HT-29 (cell line): ENCODE results near the gene KIAA1549. TPM values are rescaled to one million over a fixed set of nuclear protein-coding genes. Genes with fewer than 3 reads are reported as not detected.

ENCODE experiments used
- DNase-seq: peaks from one replicate; pipeline ENCODE4 v3.0.0-alpha.2; 2015; ENCODE audit warnings: low spot score
- total RNA-seq: library from RNA; depleted of rRNA; stranded (reverse); fragments of >200 nt; shearing (Covaris generic); gene quantifications from 2 replicates; pipeline ENCODE4 v1.2.3, GENCODE V29; 2014

Gene KIAA1549
- total RNA-seq, 1 experiment from 2014 or later, result 0.38 TPM

DNA sequence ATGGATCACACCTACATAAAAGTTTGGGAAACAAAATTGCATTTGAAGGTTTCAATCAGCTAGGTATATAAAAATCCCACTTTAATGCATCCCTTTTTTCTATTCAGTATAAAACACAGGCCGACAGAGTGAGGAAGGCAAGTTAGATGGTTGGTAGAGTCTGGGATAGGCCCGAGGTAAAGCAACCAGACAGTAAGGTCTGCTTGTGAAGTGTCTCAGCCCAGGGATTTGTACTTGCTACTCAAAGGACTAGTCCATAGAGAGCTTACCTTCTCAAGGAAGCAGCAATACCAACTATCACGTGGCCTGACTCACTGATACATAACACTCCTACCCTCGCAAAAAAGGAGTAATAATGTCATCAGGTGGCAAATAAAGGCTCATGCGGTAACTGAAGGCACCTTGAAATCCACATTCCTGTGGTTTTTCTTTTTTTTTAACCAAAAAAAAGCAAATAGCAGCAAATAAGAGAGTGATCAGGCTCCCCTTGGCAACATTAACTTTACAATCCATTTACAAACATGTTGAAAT lies 127.0 kb downstream of the KIAA1549 start:
- DNase-seq, result no peak

DNA sequence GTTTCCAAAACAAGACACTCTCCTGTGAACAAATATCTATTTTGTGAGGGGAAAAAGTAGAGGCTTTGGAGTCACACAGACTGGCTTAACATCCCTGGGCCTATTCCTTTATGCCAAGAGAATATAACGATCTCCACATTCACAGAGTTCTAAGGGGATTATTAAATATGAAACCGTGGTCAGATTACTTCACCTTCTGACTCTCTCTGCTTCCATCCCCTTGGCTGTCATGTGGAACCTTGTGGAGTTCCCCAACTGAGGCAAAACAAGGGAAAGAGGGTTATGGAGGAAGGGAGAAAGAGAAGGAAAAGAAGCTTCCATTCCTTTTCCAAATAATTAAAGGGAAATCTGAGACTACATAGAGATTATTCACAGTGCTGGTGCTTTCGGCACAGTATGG lies 127.7 kb downstream of the KIAA1549 start:
- DNase-seq, result no peak

DNA sequence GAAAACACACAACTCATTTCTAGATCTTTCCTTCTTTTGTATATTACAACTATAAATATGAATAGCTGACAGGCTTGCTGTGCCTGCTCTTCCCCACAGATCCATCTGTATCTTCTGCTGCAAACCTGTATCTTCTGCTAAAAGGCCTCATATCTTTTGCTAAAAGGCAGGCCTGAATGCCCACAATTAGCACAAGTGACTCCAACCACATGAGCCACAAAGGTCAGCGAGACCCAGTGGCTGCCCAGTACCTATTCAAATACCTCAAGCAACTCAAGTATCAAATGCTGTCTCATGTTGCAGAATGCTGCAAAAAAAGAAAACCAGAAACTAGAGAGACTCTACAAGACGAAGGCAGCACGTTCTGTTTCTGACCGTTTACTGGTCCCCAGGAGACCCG lies 128.7 kb downstream of the KIAA1549 start:
- DNase-seq, result no peak

DNA sequence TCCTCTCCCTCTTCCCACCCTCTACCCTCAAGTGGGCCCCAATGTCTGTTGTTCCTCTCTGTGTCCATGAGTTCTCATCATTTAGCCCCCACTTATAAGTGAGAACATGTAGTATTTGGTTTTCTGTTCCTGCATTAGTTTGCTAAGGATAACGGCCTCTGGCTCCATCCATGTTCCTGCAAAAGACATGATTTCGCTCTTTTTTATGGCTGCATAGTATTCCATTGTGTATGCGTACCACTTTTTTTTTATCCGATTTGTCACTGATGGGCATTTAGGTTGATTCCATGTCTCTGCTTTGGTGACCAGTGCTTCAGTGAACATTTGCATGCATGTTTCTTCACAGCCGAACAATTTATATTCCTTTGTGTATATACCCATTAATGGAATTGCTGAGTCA lies 131.5 kb downstream of the KIAA1549 start:
- no peak for DNase-seq

DNA sequence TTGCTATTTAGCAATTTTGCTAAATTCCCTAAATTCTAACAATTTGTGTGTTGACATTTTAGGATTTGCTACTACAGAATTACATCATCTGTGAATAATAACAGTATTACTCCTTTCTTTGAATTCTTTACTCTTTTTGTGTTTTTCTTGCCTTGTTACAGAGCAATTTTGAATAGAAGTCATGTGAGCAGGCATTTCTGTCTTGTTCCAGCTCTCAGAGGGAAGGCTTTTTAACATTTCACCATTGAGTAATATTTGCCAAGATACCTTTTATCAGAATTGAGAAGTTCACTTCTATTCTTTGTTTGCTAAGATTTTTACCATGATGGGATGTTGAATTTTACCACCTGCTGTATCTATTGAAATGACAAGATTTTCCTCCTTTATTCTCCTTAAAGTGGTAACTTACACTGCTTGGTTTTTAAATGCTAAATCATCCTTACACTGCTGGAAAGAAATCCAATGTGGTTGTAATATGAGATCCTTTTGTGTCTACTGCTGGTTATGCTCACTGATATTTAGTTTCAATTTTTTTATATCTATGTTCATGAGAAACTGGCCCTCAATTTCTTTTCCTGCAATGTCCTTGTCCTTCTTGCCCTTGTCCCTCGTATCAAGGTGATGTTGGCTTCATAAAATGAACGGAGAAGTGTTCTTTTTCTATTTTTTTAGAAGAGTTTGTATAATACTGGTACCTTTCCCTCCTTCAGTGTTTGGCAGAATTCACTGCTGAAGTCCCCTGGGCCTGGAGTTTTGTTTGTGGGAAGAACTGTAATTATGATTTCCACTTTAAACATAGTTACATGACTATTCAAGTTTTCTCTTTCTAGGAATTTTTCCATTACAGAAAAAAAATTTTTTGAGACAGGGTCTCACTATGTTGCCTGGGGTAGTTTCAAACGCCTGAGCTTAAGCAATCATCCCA lies 132.9 kb downstream of the KIAA1549 start:
- DNase-seq, result no peak

DNA sequence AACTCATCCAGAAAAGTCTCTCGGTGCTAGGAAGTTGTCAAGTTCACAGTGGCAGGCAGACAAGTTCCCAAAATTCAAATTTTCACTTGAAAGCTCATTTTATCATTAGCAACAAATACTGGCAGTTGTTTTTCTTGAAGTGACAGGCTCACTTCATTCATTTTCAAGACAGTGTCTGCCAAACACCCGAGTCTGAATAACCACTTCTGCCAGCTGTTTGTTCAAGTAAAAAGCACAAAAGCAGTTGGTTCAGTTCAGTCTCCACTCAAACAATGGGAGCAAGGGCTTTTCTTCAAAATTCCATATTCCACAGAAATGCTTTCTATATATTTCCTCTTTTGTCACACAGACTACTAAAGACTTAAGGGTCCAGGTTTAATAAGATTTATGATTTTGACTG lies 135.5 kb downstream of the KIAA1549 start:
- no peak for DNase-seq

DNA sequence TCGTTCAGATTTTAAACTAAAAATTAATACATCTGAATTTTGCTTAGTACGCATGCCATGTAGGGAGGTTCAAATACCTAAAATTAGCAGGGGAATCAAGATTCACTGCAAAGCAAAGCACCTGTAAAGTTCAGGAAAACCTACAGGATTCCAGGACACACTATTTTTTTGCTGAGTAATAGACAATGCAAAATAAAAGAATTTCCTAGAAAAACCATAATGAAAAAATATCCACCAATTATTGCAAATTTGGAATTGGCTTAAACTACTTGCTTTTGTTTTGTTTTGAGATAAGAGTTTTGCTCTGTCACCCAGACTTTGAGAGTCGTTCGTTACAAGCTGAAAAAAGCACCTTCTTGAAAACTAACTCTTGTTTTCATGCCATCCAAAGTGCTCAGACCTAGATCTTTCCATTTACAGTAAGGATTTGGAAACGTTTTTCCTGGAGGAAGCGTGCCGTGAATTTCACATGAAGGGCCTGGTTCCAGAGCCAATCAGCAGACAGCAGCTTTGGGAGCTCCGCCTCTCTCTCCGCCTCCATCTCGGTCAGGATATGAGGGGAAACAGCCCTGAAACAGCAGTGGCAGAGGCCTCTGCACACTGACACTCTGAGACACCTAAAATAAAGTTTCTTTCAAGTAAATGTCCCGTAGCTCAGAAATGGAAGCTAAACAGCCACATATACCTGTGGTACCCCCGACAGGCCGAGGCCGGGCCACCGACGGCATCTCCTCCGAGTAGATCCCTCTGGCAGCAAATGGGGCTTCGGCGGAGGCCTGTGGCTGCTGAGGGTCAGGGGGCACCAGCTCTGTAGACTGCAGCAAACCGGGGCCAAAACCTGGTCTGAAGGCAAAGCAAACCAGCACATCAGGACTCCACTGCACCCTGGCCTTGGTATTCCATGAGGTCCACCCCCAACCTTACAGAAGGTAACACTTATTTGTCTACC lies 137.3 kb downstream of the KIAA1549 start:
- DNase-seq, result no peak

DNA sequence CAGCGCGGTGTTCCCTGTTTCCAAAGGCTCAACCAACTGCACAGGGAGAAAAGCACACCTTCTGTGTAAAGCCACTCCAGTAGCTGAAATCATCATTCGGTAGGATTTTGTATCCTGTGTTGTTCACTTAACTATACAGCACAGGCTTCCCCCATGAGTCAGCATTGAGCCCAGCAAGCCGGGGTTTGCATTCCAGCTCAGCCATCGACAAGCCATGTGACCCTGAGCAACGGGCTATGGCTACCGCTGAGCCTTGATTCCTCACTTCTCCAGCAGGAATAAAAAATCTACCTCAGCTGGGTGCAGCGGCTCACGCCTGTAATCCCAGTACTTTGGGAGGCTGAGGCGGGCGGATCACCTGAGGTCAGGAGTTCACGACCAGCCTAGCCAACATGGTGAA lies 139.1 kb downstream of the KIAA1549 start:
- no peak for DNase-seq

DNA sequence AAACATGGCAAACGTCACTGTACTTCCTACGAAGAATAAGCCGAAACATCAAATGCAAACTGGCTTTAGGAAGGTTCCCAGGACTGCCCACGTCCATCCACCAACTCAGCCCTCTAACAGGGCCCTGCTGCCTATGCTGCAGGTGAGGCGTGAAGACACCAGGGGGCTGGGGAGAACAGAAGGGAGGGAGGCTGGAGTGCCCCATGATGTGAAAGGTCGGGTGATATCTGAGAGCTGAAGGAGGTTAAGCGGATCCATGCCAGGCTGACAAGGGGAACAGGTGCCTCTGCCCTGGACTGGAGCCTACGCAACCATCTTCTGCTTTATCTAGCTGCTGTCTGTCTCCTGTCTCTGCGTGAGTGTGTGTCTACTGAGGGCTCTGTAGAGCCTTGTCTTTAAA lies 143.0 kb downstream of the KIAA1549 start:
- DNase-seq, result no peak

DNA sequence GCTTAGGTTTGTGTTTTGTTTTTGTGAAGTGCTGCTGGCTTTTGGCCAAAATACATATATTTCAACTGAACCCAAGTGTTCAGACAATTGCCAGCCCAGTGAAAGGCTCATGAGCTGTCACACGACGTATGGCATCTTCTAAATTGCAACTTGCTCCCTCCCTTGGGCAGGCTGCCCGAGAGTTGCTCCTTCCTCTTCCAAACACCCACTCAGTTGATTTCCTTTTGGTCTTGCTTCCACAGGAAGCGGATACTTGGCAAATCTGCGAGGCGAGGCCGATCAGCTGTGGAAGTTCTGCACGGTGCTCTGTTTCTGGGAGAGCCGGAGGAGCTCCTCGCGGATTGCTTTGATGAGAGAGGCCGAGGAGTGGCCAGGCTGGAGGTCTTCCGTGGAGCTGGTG lies 143.6 kb downstream of the KIAA1549 start:
- DNase-seq, result no peak

DNA sequence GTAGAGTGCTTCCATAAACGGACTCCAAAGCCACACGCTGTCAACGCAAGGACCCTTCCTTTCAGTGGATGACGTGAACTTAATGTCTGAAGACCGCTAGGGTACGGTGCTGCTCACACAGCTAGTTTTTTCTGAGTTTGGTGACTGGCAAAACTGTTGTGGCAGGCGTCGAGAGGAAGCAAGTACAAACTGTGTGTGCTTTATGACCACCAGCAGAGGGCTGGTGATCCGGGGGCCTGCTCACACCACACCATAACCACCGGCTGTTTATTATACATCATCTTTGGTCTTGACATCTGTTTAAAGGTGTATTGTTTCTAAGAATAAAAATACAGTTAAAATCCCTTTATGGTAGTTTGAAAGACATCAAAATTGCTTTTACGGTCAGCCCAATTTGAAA lies 146.1 kb downstream of the KIAA1549 start:
- no peak for DNase-seq

DNA sequence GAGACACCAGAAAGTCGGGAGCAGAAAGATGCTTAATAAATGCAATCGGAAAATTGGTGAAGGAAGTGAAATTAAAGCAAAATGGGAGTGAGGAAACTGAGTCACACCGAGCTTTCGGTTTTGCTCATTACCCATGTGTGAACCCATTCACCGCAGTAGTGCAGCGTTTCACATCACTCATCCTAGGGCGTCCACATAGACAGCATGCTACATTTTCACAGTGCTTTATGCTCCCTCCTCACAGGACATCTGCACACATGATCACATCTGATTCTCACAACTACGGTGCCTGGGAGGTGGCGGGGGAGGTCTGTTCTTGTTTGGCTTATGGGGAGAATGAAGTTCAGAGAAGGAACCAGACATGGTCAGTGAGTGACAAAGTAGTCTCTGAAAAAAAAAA lies 146.6 kb downstream of the KIAA1549 start:
- DNase-seq, result no peak

DNA sequence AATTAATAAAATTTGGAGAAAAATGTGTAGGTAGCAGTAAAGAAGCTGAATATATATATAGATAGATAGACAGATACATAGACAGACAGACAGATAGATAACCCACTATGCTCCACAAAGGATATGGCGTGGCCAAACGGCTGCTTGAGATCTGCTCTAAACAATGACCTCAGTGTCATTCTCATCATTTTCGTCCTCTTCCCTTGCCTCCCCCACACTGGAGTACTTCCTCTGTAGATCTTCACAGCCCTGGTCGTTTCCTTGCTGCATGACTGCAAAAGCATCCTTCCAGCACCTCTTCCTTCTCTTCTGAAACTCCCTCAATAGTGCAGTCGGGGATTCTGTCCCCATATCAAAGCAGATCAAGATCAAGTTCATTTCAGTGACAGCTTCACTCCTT lies 147.6 kb downstream of the KIAA1549 start:
- DNase-seq, result no peak

DNA sequence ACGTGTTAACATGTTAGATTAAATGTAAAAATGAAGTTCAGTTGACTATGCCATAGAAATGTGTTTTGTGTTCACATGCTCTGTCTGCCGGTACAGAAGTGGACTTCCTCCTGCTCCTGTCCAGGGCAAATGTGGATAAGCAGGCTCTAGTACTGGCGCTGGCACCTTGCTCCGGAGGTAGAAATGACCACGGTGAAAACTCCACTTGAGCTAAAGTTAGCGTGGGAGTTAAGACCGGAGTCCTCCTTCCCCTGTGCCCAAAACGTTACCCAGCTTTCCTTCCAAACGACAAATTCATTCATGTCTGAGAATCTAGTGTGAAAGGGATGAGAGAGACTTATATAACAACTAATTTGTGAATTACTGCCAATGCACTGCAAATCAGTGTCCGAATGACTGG lies 148.2 kb downstream of the KIAA1549 start:
- no peak for DNase-seq

DNA sequence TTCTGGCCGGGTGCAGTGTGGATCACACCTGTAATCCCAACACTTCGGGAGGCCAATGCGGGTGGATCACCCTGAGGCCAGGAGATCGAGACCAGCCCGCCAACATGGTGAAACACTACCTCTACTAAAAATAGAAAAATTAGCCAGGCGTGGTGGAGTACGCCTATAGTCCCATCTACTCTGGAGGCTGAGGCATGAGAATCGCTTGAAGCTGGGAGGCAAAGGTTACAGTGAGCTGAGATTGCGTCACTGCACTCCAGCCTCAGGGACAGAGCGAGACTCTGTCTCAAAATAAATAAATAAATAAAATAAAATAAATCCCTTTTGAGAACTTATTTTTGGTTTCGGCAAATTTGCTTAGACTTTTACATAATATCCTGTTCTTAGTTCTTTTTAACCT lies 151.9 kb downstream of the KIAA1549 start:
- no peak for DNase-seq

DNA sequence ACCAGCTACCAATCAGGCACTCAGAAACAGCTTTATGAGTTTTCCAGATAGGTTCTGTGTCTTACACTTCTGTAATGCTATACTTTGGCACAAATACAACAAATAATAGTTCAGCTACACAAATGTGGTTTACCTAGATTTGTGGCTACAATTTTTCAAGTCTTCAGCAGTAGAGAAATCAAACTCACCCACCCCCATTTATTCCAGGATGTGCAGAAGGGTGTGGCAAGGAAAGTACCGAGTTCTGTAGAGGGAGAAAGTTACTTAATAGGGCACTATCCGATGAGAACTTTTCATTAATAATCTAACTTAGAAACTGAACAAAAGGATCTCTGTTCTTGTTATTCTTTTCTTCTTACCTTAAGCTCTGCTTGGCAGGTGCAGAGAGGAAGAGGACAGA lies 152.9 kb downstream of the KIAA1549 start:
- DNase-seq, result no peak

DNA sequence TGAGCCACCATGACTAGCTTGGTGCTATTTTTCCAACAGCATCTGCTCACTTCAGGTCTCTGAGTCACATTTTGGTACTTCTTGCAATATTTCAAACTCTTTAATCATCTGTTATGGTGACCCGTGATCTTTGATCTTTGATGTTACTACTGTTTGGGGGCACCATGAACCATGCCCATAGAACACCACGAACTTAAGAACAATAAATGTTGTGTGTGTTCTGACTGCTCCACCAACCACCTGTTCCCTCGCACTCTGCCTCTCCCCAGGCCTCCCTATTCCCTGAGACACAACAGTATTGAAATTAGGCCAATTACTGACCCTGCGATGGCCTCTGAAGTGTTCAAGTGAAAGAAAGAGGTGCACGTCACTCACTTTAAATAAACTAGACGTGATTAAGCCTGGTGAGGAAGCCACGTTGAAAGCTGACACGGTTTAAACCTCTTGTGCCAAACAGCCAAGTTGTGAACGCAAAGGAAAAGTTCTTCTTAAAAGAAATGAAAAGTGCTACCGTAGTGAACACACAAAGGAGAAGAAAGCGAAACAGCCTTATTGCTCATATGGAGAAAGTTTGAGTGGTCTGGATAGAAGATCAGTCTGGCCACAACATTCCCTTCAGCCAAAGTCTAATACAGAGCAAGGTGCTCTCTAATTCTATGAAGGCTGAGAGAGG lies 156.0 kb downstream of the KIAA1549 start:
- no peak for DNase-seq

DNA sequence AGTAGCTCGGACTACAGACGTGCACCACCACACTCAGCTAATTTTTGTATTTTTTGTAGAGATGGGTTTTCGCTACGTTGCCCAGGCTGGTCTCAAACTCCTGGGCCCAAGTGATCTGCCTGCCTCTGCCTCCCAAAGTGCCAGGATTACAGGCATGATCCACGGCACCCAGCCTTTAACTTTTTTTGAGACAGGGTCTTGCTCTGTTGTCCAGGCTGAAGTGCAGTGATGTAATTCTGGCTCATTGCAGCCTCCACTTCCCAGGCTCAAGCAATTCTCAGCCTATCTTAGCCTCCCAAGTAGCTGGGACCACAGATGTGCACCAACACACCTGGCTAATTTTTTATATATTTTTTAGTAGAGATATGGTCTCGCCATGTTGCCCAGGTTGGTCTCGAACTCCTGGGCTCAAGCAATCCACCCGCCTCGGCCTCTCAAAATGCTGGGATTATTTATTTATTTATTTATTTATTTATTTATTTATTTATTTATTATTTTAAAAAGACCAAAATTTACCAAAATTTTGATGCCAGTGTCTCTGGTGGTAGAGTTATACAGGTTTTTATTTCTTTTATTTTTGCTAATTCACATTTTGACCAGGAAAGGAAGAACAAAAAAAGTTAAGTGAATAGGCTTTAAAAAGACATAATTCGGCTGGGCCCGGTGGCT lies 158.2 kb downstream of the KIAA1549 start:
- DNase-seq, result no peak

DNA sequence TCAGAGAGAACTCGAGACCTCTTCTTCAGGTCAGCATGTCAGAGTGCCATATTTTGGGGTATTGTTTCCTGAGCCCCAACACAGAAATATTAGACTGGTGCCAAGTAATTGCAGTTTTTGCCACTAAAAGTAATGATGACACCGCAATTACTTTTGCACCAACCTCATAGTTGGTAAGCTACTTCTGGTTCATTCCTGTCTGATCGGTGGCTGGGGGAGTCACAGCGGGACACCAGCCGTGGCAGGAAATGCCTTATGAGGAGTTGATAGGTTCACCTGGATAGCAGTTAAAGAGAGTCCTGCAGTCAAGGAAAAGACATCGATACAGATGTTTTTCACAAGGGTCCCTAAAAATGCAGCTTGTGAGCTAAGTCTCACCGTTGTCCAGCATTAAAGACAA lies 159.3 kb downstream of the KIAA1549 start:
- DNase-seq, result no peak

DNA sequence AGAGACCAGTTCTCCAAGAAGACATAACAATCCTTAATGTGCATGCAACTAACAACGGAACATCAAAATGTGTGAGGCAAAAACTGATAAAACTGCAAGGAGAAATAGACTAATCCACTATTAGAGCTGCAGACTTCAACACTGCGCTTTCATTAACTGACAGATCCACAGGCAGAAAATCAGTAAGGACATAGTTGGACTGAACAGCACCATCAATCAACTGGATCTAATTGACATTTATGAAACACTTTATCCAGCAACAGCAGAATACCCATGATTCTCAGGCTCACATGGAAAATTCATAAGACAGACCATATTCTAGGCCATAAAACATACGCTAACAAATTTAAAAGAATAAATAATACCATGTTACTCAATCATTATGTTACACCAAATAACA lies 161.6 kb downstream of the KIAA1549 start:
- no peak for DNase-seq

DNA sequence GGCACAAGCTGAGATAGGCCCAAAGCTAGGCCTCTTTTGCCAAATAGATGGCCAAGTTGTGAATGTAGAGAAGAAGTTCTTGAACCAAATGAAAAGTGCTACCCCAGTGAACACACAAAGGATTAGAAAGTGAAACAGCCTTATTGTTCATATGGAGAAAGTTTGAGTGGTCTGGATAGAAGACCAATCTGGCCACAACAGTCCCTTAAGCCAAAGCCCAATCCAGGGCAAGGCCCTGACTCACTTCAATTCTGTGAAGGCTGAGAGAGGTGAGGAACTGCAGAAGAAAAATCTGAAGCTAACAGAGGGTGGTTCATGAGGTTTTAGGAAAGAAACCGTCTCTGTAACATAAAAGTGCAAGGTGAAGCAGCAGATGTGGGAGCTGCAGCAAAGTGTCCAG lies 164.5 kb downstream of the KIAA1549 start:
- DNase-seq, result no peak
